NCI-H187 (cell line): ENCODE data around the gene CWC15.
"Not testable (repeated sequence)": the region's sequence is repeated elsewhere in the genome, so short reads cannot be mapped to it uniquely, and the experiment has no call there.

Source experiments
- DNase-seq, 2 experiments: peaks; one replicate each; lab custom pipeline; 2025; lab: John Stamatoyannopoulos, UW

The CWC15 gene

GRCh38 chr11:94954753-94955152 is 18.6 kb downstream of the CWC15 start:
- DNase-seq = no peak

- no peak for DNase-seq
Measured at GRCh38 chr11:94948070-94948617, 25.2 kb downstream of the CWC15 start.

DNA sequence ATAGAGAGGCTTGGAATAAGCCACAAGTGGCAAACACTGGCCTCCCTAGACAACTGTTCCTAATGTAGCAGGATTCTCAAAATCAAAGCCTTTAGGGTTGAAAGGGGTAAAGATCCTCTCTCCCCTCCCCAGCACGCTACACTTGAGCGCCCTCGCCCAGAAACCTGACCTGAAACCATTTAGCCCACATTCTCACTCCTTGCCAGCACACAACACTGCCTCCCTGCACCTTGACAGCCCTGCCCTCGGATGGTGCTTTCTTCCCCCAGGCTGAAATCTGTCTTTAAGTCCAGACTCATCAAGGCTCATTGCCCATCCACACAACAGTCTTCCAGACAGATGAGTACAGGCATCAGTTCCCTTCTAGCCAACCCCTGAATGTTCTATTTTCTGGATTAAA is 26.5 kb downstream of the CWC15 start:
- DNase-seq = no peak

DNA sequence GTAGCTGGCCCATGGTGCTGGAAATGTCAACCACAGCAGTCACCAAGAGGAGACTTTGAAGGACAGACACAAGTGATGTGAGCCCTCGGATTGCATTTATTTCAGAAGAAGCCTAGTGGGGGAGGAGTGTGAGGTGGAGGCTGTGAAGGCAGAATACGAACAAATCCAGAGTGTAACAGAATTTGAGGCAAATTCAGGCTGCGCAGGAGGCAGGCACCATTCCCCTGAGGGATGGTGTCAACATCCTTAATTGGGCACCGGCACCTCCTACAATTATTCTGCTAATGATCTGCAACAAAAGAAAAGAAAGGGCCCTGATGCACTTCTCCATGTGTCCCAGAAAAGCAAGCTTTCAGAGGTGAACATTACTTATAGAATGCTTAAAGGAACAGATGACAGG is 32.2 kb downstream of the CWC15 start:
- no peak for DNase-seq

- DNase-seq = no peak
Measured at GRCh38 chr11:94939346-94939745, 34.0 kb downstream of the CWC15 start.

DNA sequence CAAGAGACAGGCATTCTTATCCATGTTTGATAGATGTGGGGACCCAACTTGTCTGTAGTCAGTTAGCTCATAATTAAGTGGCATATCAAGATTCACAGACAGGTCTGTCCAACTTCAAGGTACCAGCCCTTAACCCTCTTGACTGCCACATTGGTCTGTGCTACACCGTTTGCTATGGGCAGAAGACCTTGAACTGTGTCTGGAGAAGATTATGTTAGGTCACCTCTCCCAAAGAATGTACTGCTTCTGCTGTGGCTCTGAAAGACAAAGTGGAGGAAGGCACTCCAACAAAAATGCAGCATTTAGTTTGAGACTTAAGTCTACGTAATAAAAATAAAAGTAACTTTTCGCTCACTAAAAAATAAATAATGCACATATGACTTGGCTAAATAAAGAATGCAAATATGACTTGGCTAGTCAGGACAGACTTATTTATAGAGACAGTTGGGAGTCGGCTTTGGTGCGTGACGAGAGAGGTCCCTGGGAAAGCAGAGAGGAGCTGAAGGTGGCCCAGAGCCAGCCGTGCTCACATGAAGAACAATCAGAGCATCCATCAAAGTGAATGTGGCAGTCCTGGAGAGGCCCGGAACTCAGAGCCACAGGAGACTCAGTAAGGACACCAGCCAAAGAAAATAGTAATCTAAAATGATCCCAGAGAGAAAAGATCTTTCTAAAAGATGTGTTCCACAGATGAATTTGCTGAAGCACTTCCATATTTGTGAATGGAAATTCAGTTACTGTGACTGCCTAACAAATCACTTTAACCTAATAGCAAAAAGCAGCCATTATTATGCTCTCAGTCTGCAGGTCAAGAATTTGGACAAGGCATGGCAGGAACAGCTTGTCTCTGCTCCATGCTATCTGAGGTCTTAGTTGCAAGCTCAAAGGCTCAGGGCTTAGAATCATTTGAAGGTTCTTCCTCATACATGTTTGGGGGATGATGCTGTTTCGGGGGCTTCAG is 35.0 kb downstream of the CWC15 start:
- DNase-seq = peak; percentile 32 to 54

DNA sequence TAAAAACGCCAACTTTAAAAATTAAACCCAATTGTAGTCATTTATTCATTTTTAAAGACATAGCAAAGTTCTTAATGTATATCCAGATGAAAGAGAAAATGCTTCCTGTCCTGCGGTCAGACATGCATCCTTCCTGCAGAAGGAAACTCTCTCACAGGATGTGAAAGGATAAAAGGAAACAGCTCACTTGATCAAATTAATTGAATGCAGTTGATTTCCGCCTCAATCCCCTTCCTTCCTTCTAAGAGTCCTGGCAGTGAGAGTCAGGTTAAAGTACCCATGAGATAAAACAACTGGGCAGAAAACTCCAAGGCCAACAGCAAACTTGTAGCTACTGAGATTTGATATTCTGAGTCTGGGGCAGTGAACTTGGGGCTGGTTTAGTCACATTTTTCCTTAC is 38.5 kb downstream of the CWC15 start:
- DNase-seq = no peak

GRCh38 chr11:94934362-94934761 is 39.0 kb downstream of the CWC15 start:
- no peak for DNase-seq

GRCh38 chr11:94933223-94934130 is 39.9 kb downstream of the CWC15 start:
- DNase-seq = no peak

DNA sequence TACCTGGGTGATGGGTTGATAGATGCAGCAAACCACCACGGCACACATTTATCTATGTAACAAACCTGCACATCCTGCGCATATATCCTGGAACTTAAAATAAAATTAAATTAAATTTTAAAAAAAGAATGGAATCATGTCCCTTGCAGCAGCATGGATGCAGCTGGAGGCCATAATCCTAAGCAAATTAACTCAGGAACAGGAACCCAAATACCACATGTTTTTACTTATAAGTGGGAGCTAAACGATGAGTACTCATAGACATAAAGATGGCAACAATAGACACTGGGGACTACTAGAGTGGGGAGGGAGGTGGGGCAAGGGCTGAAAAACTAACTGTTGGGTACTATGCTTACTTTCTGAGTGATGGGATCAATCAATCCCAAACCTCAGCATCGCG is 40.9 kb downstream of the CWC15 start:
- no peak for DNase-seq

- DNase-seq = not testable (repeated sequence)
Measured at GRCh38 chr11:94932072-94932471, 41.3 kb downstream of the CWC15 start.

- DNase-seq = no peak
Measured at GRCh38 chr11:94928117-94928990, 45.0 kb downstream of the CWC15 start.

- DNase-seq = no peak
Measured at GRCh38 chr11:94926698-94927237, 46.6 kb downstream of the CWC15 start.

GRCh38 chr11:94926271-94926625 is 47.1 kb downstream of the CWC15 start:
- no peak for DNase-seq

- DNase-seq = no peak
Measured at GRCh38 chr11:94925422-94926270, 47.7 kb downstream of the CWC15 start.

DNA sequence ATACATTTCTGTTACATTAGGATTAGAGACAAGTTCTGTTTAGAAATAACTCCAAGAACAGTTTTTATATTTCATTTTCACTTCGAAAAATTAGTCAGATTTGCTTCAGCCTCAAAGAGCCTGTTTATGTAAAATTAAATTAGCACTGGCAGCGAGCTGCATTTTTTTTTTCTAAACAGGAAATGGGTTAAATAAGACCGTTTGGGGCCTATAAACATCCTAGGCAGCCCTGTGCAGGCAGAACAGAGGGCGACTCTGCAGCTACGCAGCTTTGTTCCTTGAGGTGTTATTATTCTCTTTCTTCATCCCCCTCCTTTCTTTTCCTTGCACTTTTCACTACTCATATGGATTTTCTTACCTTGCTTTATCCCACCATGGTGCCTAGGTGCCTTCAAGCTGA is 48.7 kb downstream of the CWC15 start:
- DNase-seq = no peak

DNA sequence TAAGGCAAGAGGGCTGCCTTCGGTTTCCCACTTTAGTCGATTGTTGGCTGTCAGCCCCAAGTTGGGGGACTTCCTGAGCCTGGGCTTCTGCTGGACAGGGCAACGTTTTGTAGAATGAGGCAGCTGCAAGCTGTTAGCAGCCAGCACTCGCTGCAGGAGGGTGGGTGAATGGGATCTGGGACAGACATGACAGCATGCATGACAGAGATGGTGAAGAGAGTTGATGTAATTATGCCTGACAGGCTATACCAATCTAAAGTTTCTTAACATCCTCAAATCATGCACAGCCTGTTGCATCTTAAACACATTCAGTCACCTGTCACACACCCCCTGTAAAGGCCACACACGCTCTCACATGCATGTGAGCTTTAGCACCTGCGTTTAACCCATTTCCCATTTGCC is 49.2 kb downstream of the CWC15 start:
- DNase-seq = no peak

DNA sequence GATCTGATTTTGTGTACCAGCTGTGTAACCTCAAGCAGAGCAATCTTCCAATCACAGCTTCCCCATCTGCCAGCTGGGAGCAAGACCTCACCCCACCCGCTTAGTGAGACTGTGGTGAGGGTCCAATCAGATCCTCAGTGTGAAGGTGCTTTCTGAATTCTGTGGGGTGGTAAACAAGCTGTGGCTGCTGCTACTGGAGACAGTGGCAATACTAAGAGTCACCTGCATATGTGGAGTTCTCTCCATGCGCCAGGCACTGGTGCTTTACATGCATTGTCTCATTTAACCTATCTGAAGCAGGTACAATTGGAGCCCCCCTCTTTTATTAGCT is 50.4 kb downstream of the CWC15 start:
- DNase-seq = no peak

DNA sequence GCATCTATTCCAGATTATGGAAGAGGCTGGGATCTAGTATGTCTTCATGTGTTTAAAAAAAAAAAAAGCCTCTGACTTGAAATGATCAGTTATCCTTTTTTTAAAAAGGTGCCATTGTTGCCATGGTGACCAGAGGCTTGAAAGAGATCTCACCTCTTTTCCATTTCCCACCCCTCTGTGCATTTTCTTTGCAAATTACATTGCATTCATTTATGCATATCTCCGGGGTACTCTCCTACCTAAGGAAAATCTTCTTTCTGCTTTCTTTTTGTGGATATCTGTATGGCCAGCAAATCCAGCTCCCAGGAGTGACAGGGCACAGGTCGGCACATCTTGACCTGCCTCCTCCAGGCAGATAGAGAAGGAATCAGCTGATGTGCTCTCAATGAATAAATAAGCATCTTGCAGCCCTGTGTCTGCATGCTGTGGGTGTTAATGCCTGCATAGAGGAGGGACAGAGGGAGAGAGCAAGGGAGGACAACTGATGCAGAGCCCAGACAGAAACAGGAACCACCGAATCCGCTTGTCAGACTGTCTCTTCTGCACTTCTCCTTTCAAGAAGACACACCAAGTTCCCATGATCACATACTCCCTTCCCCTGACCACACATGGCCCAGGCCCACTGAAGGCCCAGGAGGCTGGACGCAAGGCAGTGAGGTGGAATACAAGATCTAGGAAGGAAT is 50.9 kb downstream of the CWC15 start:
- no peak for DNase-seq

DNA sequence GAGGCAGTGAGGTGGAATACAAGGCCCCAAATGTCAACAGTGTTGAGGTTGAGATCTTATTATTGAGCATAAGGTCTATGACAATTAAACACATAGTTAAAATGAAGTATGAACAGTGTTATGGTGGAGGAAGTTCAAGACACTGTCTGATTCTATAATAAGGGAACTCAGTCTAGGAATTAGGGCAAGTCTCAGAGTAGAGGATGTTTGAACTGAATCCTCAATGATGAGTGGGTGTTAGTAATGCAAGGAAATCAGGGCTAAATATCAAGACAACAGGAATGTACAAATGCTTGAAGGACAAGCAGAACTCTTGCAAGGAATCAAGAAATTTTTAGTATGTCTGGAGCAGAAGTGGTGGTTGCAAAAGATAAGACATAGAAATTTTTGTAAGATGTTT is 53.0 kb downstream of the CWC15 start:
- DNase-seq = no peak
